HG03108 (cell line): ENCODE measurements around the gene PRSS23.
A peak's percentile ranks its signal among the peaks of the same experiment; 100 is the strongest.

Experiments used
- ATAC-seq: cut with Tn5 transposase; IDR thresholded peaks from one replicate; pipeline ENCODE4 v1.9.1; 2021; ENCODE audit warnings: moderate library complexity; ENCODE audit not compliant: unreplicated experiment

Gene PRSS23

GRCh38 chr11:86790195-86790725, 10.1 kb upstream of the PRSS23 start:
- no peak for ATAC-seq

- no peak for ATAC-seq
Measured at GRCh38 chr11:86790867-86791849, 9.2 kb upstream of the PRSS23 start.

GRCh38 chr11:86792150-86792549, 8.2 kb upstream of the PRSS23 start:
- no peak for ATAC-seq

GRCh38 chr11:86793307-86793706, 7.0 kb upstream of the PRSS23 start:
- ATAC-seq = no peak

GRCh38 chr11:86795511-86795910, 4.8 kb upstream of the PRSS23 start:
- no peak for ATAC-seq

GRCh38 chr11:86795949-86796348, 4.4 kb upstream of the PRSS23 start:
- ATAC-seq = no peak

- ATAC-seq = no peak
Measured at GRCh38 chr11:86797133-86797532, 3.2 kb upstream of the PRSS23 start.

- no peak for ATAC-seq
Measured at GRCh38 chr11:86798988-86799387, 1.4 kb upstream of the PRSS23 start.

- ATAC-seq = no peak
Measured at GRCh38 chr11:86799680-86800075, 664 bp upstream of the PRSS23 start.

GRCh38 chr11:86800960-86801272, 574 bp downstream of the PRSS23 start:
- no peak for ATAC-seq

GRCh38 chr11:86801364-86801763, 1.0 kb downstream of the PRSS23 start:
- ATAC-seq = no peak

- no peak for ATAC-seq
Measured at GRCh38 chr11:86802146-86802545, 1.8 kb downstream of the PRSS23 start.

- ATAC-seq = no peak
Measured at GRCh38 chr11:86802601-86803051, 2.3 kb downstream of the PRSS23 start.

- ATAC-seq = no peak
Measured at GRCh38 chr11:86803136-86804045, 3.0 kb downstream of the PRSS23 start.

GRCh38 chr11:86804951-86805350, 4.6 kb downstream of the PRSS23 start:
- ATAC-seq = no peak

- ATAC-seq = peak; percentile 75
Measured at GRCh38 chr11:86805873-86806310, 5.5 kb downstream of the PRSS23 start.

GRCh38 chr11:86806903-86807302, 6.6 kb downstream of the PRSS23 start:
- no peak for ATAC-seq

GRCh38 chr11:86807360-86807759, 7.0 kb downstream of the PRSS23 start:
- ATAC-seq = no peak

- no peak for ATAC-seq
Measured at GRCh38 chr11:86809561-86809960, 9.2 kb downstream of the PRSS23 start.

- no peak for ATAC-seq
Measured at GRCh38 chr11:86810288-86810687, 9.9 kb downstream of the PRSS23 start.

- ATAC-seq = no peak
Measured at GRCh38 chr11:86811637-86812321, 11.4 kb downstream of the PRSS23 start.
